Left hindlimb (tissue), 1 donor: Measurements from ENCODE around the gene TBPL1.
"Not testable (repeated sequence)": the region's sequence is repeated elsewhere in the genome, so short reads cannot be mapped to it uniquely, and the experiment has no call there.

Experiments used
- DNase-seq: peaks from one replicate; pipeline ENCODE4 v3.0.0-alpha.2; 2018

The TBPL1 gene

DNA sequence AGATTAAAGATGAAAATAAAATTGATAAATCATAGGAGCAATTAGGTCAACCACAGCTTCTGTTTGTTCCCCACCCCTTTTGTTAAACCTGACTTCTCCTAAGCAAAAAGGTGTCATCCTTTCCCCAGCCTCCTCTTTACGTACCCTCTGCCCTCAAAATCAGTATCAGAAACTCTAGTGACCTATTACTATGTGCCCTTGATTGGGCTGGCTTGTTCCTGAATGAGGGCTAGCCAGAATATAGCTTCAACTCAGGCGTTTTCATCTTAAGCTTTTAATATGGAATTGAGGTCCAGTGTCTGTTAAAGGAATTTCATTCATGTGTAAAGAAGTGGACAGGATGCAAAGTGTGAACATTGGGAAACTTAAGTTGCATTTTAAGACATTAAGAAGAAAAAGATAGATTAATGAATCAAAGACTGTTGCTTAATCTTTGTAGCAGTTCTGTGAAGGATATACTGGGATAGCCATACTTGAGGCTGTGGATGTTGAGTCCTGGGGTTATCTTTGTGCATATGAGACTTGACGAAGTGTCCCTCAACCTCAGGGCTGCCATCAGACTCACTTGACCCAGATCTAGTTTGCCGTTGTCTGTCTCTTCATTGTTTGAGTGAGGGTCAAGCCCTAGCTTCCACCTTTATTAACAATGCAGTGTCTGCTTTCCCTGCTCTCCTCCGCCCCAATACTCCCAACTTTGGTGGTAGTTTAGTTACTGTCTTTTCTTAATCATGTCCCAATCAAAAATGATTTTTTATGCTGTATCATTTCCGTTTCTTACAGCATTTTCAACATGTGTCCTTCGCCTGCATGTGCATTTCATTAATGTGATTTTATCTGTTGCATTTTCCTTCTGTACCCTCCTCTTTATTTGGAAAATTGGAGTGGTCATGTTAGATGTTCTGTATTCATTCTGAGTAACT, 1.9 kb downstream of the TBPL1 start:
- no peak for DNase-seq

DNA sequence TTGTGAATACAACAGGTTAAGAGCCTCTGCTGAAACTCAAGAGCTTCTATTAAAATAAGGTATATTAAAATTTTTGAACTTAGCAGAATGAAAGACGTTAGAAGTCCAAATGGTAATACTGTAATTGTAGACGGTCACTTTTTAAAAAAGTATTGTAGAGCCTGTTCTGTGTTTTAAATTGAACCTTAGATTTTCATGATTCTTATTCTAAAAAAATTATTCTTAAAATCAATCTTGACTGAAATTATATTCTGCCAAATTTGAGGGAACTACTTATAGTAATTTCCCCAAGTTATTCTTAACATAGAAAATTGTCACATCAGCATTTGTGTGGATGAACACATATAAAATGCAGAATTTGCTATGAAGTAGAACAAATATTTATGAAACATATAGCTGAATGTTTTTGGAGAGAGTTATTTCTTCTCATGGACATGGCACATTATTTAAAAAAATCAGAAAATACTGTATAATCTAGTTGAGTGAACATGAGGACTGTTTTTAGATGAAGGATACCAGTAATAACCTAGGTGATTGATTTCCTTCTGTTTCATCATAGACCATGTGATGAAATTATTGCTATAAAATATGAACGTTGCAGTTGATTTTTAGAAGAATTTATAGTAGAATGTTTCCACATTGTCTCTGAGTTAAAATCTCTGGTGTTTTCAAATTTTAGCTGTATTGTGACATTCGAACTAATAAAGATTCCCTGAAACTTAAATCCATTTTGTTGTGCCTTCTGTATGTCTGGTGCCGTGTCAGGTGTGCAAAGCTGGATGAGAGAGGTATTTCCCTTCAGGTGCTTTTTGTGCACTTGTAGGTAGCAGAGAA, 2.8 kb downstream of the TBPL1 start:
- DNase-seq: no peak

DNA sequence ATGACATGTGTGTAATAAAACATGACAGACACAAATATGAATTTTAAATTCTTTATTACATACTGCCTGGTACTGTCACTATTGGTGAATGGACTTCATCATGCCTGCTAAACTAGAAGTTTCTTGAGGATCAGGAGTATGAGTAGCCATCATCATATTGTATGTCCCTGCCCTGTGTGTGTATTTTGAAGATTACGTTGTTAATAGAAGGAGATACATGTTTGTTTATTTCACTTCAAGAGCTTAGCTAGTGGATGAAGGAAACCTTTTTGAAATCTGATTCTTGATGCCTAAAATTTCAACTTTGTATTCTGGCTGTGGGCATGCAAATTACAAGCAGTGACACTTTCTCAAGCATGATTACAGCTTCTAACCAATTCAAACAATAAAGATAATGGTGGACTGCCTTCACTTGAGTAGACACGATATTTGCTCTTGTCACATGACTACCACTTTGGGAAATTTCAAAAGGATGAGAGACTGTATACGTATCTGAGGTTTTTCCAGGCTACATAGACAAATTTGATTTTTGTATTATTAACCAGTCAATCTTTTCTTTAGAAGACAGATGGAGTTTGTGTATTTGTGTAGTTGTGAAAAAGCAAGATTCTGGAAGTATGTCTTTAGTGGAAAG, 3.5 kb downstream of the TBPL1 start:
- no peak for DNase-seq

DNA sequence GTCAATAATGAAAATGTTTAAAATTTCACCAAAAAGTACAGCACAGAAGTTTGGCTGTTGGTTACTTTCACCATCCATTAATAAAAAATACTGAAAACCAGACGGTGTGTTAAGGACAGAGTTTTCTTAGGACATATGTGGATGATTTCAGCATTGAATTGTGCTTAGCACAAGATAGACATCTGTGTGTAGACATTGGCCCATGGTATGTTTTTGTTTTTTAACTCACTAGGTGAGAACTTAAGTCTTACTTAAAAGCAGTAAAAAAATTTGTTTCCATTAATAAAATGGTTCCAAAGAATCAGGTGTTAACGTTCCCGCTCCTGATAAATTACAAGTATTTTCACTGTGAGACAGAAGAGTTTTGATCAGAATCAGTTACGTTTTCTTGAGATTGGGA, 4.2 kb downstream of the TBPL1 start:
- no peak for DNase-seq

DNA sequence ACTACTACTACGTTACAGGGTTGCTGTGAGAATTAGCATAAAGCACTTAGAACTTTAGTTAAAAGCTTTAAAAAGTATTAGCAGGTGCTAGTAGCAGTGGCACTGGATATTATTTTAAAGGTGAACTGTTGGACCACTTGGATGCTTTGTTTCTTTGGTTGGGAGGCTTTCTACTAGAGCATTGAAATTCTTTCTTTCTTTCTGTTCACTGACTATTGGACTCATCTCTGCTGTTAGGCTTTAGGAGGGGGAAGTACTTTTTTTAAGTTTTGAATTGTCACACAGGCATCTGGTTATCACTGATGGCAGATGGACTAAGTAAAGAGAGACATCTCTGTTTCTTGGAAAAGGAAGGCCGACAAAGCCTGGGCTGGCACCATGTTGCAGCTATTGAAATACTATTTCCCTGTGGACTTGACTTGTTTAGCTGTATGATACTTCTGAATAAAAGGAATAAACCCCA, 4.8 kb downstream of the TBPL1 start:
- DNase-seq: no peak

DNA sequence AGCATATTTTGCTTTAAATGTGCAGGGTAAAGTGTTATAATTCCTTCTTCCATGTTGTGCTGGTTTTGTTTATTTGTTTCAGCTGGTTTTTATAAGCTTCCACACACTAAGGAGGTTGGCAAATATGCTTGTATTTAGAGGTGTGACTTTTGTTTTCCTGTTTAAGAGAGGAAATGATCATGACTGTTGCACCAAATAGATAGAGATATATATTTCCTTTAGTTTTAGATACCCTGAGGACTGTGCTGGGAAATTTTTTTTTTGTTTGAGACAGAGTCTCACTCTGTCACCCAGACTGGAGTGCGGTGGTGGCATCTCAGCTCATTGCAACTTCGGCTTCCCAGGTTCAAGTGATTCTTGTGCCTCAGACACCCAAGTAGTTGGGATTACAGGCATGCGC, 5.8 kb downstream of the TBPL1 start:
- DNase-seq: no peak

DNA sequence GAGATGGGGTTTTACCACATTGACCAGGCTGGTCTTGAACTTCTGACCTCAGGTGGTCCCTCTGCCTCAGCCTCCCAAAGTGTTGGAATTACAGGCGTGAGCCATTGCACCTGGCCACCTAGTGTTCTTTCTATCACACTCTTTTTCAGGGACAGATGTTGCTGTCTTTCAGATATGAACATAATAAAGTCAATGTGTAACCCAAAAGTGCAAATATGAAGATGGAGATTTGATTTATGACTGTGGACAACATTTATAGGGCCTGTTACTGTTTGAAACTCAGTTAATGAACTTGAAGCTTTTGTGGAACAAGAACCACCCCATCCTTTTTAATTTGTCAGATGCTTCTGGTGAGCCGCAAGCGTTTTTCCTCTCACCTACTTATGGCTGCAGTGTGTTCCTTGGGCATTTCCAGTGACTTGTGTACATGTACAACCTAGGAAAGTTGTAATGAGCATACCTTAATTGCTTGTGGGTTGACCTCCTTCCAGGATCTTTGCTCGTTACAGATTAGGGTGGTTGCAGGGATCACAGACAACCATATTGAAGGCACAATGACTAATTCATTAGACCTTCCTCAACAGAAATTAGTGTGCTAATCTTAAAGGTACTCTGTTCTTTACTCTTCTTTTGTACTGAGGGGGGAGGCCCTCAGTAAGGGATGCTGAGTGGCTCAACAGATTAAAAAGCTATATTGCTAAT, 6.8 kb downstream of the TBPL1 start:
- no peak for DNase-seq

DNA sequence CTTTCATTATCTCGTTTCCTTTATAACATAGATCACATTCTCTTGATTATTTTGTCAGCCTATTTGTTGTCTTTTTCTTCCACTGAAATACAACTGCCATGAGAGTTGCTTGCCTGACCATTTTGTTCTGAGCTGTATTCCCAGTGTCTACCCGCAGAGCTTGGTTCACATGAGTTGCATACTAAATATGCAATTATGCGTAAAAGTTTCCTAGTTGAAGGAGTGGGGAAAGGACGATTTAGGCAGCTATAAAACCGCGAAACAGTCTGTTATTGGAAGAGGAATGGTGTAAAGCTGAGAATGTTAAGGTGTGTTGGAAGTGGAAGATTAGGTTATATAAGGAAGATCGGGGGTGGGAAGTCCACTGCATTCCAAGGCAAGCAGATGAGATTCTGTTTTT, 8.8 kb downstream of the TBPL1 start:
- DNase-seq: no peak

DNA sequence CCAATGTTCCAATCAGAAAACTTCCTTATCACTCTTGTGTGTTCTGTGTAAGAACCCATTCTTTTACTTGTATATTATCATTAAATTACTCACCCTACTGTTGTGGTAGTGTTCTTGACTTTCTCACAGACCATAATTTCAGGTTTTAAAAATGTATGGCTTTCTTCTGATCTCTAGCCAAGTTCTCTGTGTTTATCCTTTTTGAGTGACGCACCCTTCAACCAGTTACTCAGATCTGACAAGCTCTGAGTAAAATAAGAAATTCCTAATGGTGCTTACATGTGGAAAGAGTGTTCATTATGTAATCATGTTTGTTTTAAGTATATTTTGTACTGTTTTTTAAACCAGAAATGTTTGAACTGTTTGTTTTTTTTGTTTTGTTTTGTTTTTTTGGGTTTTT, 11.0 kb downstream of the TBPL1 start:
- DNase-seq: no peak

DNA sequence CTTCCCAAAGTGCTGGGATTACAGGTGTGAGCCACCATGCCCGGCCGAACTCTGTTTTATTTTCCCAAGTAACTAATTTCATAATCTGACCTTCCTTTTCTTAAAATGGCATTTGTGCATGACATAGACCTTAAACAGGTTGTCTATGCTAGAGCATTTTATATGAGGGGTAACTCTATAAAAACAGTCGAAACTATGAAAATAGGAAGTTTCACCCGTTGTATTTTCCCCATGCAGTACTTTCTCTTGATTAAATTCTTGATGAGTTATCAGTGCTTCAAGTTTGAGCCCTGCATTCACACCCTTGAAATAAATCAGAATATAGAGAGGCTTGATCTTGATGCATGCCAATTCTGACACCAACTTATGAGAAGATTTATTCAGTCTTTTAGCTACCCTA, 11.7 kb downstream of the TBPL1 start:
- no peak for DNase-seq

DNA sequence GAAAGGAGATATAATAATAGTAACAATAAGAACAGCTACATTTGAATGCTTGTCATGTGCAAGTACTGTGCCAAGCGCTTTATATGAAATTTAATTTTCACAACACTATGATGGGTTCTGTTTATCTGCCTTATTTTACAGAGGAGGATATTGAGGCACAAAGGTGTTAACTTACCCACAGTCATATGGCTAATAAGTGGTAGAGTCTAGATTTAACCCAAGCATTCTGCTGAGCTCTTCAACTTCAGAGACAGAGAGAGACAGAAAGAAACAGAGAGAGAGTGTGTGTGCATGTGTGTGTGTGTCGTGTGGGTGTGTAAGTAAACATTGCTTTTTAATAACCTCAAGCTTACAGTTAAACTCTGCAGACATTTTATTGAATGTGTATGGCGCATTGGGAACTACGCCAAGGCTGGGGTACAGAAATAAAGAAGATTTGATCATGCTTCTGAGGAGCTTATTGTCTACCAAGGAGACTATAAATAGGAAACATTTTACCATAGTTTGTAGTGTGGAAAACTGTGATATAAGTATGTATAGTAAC, 12.9 kb downstream of the TBPL1 start:
- DNase-seq: no peak

DNA sequence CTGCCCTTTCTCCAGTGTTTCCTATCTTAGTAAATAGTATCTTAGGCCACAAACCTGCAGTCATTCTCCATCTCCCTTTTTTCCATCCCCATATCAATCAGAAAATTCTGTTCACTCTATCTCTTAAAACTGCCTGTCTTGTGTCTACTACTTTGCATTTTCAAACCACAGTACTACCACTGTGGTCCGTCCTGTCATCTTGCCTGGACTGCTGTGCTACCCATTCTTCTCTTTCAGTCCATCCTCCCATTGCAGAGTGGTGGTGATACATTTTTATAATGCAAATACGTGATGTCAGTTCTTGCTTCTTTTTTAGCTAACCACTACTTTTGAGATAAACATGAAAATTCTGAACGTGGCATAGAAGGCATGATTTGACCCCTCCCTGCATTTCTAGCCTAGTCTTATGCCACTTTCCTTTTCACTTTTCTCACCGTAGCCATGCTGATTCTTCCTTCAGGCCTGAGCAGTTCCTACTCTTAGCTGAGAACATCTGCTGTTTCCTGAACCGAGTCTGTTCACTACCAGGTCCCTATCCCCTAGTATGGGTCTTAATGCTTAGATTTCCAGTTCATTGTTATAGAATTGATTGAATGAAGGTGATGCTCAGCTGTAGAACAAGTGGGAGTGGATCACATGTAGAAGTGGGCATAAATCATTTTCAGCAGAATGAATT, 13.8 kb downstream of the TBPL1 start:
- DNase-seq: no peak

DNA sequence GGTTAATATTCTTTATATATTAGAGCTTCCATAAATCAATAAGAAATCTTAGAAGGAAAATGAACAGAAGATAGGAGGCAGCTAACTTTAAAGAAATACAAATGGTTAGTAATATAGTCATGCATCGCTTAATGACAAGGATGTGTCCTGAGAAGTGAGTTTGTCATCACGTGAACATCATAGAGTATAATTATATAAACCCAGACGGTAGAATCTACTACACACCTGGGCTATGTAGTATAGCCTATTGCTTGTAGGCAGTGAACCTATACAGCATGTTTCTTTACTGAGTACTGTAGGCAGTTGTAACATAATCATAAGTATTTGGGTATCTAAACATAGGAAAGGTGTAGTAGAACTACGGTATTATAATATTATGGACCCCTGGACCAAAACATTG, 14.3 kb downstream of the TBPL1 start:
- no peak for DNase-seq

DNA sequence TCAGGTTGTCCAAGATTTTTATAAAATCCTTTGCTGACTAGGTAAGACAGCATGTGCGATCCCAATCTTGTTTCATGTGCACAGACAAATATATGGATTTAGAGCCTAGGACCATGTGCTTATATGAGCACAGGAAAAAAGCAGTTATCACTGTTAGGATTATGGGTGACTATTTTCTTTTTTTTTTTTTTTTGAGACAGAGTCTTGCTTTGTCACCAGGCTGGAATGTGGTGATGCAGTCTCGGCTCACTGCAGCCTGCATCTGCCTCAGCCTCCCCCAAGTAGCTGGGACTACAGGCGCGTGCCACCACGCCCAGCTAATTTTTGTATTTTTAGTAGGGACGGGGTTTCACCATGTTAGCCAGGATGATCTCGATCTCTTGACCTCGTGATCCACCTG, 14.8 kb downstream of the TBPL1 start:
- DNase-seq: not testable (repeated sequence)

DNA sequence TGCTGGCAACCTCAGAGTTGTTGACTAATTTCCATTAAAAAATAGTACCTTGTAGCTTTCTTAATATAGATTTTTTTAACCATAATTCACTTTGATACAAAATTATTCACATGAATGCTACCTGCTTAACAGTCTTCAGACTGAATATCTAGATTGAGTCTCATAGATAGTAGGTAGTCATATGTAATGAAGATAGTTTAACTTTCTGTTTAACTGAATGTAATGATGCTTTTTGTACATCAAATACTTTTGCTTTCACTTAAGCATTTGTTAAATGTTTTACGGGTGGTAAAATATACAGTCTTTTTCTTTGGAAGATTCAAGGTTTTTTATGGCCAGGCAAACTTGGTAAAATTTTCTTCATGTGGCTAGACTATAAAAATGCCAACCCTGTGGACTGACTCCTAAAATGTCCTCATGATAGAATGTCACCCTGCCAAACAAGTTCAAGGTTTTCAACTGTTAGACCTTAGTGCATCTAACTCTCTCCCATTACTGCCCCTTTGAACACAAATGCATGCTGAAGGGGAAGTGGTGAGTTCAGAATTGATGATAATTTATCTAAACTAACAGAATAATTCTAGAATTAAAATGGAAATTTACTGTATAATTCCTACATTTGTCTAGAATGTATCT, 16.4 kb downstream of the TBPL1 start:
- no peak for DNase-seq

DNA sequence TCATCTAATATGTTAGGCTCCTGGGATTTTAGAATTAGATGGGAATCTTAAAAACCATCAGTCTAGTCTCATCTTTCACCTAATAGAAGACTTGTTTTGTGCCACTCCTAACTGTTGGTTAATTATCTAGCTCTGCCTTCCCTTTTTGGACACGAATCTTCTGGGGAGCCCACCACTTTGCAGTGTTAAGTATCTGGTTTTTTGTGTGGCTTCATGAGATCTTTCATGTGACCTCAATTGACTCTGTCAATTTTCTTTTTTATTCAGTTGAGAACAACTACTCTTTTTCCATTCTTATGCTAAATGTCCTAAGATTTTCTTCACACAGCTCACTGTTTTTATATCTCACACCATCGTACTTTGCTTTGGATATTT, 16.9 kb downstream of the TBPL1 start:
- no peak for DNase-seq

DNA sequence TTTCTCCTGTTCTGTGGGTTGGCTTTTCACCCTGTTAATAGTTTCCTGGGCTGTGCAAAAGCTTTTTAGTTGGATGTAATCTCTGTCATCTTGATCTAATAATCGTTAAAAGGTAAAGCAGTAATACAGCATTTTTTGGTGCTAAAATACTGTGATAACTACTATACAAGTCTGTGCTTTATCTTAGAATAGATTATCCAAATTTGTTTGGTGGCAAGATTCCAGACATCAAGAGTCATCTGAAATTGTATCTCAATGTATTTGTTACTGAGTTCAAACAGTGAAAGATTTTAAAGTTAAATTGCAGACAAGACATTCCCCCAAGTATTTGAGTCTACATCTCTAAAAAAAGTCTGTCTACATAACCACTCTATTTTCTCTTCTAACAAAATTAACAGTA, 18.8 kb downstream of the TBPL1 start:
- no peak for DNase-seq

DNA sequence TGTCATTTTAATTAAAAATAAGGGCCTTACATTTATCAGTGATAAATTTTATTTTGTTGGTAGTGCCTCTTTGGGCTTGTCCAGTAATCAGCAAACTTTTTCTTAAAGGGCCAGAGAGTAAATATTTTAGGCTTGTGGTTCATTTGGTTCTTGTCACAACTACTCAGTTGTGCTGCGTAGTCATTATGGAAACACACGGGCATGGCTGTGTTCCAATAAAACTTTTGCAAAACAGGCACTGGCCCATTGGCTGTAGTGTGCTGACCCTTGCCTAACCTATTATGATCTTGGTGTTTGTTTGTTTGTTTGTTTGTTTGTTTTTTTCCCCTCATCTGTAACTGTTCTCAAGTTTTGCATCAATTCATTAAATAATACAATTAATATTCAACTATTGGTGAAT, 19.4 kb downstream of the TBPL1 start:
- no peak for DNase-seq

DNA sequence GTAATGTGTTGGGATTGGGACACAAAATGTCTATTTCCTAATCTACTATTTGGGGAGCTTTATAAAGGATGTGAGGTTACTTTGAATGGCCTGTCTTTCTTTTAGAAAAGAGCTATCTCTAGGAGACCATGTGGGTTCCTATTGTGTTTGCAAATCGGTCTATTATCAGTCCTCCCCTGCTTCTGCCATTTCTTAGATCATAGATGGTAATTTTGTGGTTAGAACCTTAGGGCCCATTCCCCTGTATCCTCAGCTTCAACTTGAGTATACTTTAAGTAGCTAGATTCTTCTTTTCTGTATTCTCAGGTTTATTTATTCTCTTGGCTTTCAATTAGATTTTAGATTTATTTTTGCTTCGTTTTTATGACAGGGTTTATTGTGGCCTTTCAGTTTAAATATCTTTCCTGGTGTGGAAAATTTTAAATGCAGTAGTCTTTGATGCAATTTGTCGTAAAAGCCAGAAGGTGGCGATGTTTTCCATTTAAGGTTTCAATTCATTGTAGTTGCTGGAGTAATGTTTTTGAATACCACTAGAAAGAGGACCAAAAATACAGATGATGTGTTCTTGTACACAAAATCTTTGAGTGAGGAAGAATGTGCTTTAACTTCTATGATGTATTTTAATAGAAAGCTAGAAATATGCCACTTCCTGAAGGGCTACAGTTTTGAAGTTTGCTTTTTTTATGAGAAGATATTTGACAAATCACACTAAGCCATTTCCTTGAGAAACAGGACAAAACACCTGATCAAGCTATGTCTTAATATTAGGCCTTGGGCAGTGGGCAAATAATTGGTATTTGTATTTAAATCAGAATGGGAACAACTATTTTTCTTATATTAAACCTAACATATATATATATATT, 20.3 kb downstream of the TBPL1 start:
- no peak for DNase-seq
